Measurements from ENCODE around the gene UBXN10. TPM values are rescaled to one million over a fixed set of nuclear protein-coding genes. Genes with fewer than 3 reads are reported as not detected.

The UBXN10 gene
- polyA plus RNA-seq, 5 donors = 1.9 to 6.3 (median 4.5) TPM

DNA sequence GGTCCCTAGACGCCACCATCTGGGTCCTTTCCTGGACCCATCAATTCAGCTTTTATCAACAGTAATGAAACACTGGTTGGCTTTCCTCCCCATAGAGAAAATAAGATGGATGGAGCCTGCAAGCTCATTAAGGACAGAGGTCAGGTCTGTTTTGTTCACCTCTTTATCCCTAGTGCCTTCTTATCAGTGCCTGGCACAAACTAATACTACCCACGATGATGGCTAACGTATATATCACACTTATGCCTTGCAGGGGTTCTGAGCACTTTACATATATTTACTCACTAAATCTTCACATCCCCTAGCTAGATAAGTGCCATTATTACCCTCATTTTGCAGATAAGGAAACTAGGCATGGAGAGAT is 5.1 kb upstream of the UBXN10 start:
- DNase-seq = no peak

DNA sequence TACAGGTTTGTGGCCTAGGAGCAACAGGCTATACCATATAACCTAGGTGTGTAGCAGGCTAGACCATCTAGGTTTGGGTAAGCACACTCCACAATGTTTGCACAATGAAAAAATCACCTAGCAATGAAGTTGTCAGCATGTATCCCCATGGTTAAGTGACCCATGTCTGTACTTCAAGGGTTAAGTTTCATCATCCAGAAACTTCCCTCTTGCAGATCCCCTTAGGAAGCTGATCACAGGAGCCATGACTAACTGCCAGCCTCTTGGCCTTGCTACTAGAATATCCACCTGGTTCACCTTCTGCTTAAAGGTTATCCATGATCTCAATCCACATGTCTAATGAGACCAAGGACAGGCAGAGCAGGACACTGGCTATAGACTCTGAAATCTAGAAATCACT is 3.5 kb upstream of the UBXN10 start:
- no peak for DNase-seq

DNA sequence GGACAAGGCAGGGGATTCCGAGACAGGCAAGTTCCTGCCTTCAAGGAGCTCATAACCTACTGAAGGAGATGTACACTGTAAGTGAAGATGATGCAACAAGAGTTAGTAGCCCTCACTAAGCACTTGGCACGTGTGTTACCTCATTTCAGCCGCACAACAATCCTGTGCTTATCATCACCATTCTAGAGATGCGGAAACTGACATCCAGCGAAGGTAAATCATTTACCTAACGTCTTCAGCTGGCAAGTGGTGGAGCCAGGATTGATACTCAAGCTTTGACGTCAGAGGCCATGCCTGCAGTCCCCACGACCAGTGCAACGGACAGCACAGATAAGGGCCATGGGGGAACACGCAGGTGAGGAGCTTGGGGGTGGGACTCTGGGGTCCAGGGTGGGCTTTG is 2.9 kb upstream of the UBXN10 start:
- no peak for DNase-seq

DNA sequence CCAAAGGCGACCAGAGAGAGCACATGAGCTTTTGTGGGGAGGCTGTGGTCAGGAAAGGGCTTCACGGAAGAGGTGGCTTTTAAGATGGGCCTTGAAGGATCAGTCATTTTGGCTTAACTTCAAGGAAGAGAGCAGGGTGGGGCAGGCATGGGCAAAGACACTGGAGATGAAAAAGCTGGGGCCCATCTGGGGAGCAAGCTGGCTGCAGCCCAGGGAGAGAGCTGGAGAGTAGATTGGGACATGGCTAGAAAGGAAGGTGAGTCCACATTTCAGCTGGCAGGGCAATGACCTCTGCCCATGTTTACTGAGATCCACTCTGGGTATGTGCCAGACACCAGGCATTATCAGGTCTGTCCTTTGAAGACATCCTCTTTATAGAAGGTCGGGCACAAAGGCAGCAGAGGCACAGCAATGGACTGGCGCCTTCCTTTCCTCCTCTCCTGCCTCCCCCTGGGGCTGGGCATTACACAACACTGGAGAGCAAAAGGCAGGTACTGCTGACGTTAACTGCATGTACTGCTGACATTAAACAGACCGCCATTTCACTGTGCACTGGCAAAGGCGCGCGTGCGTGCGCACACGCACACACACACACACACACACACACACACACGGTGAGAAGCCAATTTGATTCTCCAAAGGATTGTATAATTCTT is 2.2 kb upstream of the UBXN10 start:
- no peak for DNase-seq

DNA sequence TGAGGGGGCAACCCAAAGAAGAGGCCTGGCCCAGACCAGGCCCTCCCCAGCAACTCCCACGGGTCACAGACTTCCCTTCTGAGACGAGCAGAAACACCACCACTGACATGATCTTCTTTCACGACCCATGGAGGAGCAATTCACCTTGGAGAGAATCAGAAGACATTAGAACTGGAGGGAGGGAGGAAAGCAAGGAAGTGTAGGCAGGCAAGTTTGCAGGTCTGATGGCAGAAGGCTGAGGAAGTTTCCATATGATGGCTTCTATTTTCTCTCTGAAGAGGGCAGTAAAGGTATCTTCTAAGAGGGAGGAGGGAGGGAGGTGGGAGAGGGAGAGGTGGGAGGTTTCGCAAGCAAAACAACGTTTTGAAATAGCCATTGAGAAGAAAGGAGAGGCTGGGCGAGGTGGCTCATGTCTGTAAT is 1.4 kb upstream of the UBXN10 start:
- no peak for DNase-seq

DNA sequence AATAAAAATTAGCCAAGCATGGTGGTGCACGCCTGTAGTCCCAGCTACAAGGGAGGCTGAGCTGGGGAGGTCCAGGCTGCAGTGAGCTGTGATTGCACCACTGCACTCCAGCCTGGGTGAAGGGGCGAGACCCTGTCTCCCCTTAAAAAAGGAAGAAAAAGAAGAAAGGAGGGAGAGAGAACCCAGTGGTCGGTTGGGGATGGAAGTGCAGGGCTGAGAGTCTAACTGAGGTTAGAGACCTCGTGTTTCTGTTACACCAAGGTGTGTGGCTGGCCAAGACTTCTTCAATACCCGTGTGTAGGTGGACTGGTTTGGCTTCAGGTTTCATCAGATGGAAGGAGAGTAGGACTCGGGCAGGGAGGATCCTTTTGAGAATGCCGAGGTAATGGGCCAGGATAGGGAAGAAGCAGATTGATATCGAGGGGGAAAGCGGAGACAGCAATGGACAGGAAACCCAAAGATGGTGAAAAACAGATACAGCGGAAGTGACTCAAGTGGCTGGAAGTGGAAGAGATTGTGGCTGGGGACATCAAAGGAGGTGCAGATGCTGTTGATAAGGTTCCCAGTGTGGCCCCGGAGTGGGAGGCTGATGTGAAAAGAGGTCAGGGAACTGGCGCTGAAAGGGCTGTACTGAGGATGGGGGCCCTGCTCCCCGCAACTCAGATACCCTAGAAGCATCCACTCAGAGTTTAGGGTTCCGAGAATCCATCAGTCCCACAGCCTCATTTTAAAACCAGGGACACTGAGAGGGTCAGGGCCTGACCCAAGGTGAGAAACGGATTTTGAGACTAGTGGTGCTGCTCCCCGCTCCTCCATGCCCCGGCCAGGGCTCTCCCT is 681 bp upstream of the UBXN10 start:
- DNase-seq = no peak

DNA sequence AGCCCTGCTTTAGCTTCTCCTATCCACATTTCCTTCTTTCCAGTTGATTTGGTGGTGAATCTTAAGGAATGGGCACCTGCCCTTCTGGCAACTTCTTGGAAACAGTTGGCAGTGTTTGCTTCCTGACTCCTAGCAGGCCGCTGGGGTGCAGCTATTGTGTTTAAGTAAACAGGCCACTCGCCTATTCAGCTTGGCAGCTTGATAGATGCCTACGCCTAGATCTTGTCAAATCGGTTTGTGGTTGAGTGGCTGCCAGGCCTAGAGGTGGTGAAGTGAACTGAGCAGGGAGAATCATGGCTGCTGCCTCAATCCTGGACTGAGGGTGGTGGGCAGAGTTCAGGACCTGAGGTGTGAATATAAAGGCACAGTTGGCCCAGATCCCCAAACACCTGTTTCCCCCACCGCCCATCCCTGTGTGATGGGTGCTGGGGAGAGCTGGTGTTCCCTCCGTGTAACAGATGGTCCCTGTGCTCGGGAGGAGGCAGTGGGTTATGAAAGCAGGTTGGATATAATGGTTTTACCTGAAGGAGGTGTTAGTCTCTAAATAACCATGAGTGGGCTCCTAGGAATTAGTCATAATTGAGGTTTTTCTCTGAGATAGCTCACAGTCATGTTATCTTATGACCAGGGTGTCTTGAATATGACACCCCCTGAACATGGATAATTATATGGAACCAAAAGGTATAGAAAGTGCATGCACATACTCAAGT is 1.4 kb downstream of the UBXN10 start:
- no peak for DNase-seq

DNA sequence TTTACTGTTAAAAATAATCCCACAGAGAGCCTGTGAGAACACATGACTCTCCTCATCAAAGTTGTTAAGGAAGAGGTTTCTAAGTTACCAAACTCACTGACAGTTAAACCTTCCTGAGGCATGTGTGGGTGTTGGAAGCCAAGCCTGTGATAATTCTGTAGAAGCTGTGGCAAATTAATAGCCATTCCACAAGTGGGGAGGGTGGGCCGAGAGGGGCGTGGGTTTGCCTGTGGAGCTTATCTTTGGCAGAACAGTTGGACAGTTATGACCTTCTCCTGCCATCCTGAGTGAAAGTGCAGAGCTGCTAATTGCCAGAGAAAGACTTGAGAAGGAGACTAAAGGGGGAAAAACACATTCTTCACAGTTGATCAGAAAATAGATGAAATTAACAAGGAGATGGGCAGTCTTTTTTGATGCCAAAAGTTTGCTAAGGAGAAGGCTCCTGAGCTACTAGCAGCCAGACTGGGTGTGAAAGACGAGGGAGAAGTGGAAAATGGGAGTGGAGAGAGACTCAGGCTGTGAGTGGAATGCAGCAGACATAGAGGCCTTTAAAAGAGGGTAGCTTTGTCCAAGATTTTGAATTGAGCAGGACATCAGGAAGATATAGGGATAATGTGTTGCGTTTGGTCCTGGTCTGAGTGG is 2.0 kb downstream of the UBXN10 start:
- DNase-seq = no peak

DNA sequence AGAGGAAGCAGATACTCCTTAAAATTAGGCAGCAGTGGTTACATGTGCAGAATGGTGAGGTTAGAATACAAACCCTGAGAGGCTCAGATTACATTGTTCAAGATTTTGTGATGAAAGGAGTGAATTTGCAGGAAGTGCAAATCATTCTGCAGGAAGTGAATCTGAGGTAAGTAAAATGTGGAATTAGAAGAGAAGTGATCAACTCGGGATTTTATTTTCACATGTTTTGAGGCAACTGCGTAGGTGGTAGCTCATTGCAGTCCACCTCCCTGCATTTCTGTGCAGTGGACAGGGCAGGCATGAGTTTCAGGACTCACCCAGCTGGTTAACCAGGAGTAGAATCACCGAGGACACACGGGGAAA is 2.5 kb downstream of the UBXN10 start:
- DNase-seq = no peak

DNA sequence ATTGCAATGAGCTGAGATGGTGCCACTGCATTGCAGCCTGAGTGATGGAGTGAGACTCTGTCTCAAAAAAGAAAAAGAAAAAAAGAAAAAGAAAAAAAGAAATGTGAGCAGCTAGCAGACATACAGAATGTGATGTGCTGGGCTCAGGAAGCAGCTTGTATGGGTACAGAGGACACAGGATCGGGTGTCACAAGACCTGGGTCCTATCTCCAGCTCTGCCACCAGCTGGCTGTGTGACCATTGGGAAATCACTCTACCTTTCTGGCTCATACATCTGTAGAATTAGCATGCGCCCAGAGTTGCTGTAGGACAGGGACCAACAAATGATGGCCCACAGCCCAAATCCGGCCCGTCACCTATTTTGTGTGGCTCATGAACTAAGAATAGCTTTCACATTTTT is 3.8 kb downstream of the UBXN10 start:
- no peak for DNase-seq

DNA sequence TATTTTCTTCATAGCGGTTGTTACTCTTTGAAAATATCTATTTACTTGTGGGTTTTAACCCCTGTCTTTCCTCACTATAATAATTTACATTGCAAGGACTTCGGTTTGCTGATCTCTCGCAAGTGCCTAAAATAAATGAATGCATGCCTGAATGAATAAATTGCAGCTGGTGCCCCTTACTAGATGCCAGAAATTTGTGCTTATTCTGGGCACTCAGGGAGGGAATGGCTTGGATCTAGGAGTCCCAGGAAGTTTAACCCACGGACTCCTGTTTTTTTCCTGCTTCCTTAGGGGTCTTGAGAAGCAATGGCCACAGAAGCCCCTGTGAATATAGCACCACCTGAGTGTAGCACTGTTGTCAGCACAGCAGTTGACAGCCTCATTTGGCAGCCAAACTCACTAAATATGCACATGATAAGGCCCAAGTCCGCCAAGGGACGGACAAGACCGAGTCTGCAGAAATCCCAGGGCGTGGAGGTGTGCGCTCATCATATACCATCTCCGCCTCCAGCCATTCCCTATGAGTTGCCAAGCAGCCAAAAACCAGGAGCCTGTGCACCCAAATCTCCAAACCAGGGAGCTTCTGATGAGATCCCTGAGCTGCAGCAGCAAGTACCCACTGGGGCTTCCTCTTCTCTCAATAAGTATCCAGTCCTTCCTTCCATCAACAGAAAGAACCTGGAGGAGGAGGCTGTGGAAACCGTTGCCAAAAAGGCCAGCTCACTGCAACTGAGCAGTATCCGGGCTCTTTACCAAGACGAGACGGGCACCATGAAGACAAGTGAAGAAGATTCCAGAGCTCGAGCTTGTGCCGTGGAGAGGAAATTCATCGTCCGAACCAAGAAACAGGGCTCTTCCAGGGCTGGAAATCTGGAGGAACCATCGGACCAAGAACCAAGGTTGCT is 4.6 kb downstream of the UBXN10 start:
- DNase-seq = no peak

DNA sequence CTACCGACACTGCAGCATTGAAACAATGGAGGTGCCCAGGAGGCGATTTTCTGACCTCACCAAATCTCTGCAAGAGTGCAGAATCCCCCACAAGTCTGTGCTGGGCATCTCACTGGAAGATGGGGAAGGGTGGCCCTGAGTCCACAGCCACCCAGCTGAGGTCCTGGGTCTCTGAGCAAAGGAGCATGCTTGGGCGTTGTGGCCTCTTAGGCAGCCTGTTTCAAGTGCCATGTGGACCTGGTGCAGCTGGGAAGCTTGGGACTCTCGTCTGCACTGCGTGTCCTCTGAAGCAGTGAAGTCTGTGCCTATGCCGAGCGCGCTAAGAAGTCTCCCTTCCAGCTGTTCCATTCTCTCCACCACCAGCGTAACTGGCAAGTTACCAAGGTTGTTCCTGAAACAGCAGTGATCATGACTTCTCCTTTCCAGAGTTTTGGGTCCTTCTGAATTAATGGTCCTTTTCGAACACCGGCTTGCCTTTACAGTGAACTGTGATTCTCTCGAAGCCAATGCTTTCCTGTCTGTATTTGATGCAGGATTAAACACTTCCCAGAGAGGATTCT is 5.5 kb downstream of the UBXN10 start:
- DNase-seq = no peak

DNA sequence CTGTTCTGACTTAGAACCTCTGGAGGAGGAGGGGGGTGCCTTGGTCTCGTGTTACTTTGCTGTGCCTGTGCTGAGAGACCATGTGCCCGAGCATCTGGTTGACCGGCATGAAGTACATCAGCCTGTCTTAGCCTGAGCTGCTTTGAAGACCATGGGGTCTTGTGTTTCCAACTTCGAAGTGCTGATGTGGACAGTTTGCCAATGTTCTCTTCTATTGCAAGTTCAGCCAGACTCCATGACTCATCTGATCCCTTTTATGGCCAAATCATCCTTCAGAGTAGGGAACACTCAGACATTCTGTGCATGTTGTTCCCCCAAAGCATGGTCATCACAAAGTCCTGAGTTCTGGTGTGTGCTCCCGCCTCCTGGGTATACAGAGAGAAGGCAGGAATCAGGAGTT is 6.5 kb downstream of the UBXN10 start:
- DNase-seq = no peak

DNA sequence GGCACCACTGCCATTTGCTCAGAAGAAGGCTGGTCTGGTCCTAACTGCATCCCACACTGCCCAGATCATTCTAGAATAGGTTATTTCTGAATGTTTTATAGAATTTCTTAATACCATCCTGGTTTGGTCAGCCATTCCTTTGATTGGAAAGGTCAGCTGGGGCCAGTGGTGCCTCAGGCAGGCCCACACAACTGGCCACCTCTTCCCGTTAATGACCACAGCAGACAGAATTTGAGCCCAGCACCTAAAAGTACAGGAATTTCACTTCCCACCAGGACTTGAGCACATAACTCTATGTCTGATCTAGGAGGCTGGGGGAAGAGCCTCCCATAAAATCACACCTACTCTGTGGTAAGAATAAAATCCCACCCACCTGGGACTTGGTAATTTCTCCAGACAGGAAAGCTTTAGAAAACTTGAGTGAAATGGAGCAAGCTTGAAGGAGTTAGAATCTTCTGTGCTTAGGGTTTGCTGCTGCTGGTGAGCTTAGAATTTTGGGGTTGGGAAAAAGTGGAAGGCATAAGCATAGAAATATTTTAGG is 7.0 kb downstream of the UBXN10 start:
- no peak for DNase-seq

DNA sequence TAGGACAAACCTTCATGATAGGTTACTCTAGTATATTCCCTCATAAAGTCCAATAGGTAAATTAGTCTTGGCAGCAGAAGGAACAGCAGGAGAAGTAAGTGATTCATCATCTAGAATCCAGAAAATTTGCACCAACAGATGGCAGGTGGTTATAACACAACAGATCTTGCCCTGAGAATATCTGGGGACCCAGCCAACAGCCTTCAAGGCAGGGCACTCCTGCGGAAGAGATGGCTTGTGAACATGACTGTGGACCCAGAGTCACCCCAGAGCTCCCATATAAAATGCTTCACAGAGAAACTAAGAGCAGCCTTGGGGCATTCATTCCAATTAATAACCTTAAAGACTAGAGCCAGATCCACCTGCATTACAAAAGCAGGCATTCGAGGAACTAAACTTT is 8.3 kb downstream of the UBXN10 start:
- no peak for DNase-seq

DNA sequence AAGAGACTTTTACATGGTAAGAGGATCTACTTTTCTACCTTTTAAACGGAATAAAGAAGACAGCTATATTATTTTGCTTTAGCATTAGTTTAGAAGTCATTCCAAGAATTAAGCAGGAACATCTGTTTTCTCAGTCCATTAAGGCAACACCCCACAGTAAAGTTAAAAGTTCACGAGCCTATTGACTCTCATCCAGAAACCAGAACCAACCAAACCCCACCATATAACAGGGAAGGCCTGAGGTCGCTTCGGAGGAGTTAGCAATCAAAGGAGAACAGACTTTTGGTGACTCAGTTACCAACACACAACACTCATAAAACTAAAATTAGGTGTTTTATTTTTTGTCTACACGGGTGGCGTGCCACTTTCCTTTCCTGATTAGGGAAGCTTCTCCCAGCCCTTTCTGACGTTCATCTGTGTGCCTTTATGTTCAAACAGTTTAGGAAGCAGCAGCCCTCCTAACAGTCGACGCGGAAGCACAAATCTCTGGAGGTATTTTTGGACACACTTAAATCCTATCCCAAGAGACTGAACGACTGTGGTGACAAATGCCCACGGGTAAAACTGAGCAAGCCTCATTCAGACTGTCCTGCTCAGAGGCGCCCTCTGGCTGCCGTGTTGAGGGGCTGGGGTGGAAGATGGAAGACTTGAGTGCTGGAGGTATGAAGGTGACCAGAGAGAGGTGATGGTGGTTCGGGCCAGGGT is 9.0 kb downstream of the UBXN10 start:
- peak in 1 of 2 donors; percentile 19 for DNase-seq

DNA sequence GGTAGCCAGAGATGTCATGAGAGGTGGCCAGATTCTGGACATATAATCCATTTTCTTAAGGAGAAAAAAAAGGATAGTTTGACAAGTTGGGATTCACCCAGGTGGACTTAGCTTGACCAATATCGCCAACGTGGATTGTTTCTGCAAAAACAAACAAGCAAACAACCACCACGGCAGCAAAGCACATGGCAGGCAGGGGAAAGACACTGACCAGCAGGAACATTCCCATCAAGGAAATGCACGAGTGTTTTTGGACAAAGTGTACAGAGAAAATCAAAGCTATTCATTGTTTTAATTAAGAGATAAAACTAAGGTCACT is 9.5 kb downstream of the UBXN10 start:
- no peak for DNase-seq

DNA sequence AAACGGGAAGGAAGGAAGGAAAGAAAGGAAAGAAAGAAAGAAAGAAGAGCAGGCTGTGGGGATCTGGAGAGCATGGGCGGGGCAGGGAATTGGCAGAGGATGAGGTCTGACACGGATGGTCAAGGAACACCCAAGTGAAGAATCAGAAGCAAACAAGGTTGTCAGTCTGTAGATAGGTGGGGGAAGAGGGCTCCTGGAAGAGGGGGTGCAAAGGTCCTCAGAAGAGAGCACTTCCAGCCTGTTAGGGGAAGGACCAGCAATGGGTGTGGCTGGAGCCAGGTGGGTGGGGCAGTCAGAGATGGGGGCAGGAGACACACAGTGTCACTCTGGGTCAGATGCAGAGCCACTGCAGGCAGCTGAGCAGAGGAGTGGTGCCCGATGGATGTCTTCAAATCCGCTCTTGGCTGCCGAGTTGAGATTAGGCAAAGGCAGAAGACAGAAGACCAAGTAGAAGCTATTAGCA is 11.5 kb downstream of the UBXN10 start:
- no peak for DNase-seq

DNA sequence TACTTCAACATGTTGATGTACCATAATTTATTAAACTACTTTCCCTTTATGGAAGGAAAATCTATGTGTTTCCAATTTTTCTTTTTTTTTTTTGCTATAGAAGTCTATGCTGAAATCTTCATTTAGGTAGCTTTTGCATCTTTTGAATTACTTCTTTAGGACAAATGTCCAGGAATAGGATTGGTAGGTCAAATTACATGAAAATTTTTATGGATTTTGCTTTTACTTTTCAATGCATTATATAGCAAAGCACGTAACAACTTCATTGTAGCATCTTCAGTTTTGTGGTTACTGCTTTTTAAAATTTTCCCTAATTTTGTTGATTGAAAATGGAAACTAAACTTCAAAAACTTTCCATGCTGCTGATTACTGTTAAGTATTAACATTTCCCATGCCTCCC is 12.4 kb downstream of the UBXN10 start:
- DNase-seq = no peak

DNA sequence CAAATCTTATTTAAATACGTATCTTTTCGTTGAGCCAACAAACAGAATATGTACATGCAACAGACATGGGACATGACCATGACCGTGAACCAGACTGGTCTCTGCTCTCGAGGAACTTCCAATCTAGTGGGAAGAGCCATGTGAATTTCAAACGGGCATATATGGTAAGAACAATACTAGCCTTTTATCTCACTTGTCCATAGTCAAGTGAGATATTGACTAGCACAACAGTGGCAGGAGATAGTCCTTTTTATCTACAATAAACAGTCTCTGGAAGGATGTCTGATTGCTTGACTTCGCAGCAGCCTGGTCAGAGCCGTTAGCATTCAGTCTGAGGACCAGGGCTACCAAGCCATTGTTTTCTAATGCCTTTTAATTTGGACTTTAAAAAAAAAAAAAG is 13.0 kb downstream of the UBXN10 start:
- no peak for DNase-seq
